ENCODE results near the gene THADA.

Gene THADA

GRCh38 chr2:43375746-43376522 lies 219.9 kb downstream of the THADA start:
- FAIRE-seq: no peak

GRCh38 chr2:43372416-43373081 lies 223.3 kb downstream of the THADA start:
- FAIRE-seq: no peak

GRCh38 chr2:43370705-43371104 lies 225.1 kb downstream of the THADA start:
- FAIRE-seq: peak; percentile 41

- no peak for FAIRE-seq
Measured at GRCh38 chr2:43370146-43370545, 225.7 kb downstream of the THADA start.

- FAIRE-seq: no peak
Measured at GRCh38 chr2:43368483-43369385, 227.1 kb downstream of the THADA start.

- no peak for FAIRE-seq
Measured at GRCh38 chr2:43367012-43367782, 228.6 kb downstream of the THADA start.

GRCh38 chr2:43363120-43363519 lies 232.7 kb downstream of the THADA start:
- no peak for FAIRE-seq

- FAIRE-seq: no peak
Measured at GRCh38 chr2:43361286-43361685, 234.6 kb downstream of the THADA start.

GRCh38 chr2:43360137-43360536 lies 235.7 kb downstream of the THADA start:
- no peak for FAIRE-seq

GRCh38 chr2:43358410-43359201 lies 237.2 kb downstream of the THADA start:
- FAIRE-seq: no peak

- FAIRE-seq: no peak
Measured at GRCh38 chr2:43356774-43357173, 239.1 kb downstream of the THADA start.

- FAIRE-seq: no peak
Measured at GRCh38 chr2:43355399-43355798, 240.4 kb downstream of the THADA start.

GRCh38 chr2:43349904-43350303 lies 245.9 kb downstream of the THADA start:
- FAIRE-seq: no peak

GRCh38 chr2:43348908-43349661 lies 246.8 kb downstream of the THADA start:
- no peak for FAIRE-seq

GRCh38 chr2:43347746-43348145 lies 248.1 kb downstream of the THADA start:
- no peak for FAIRE-seq

GRCh38 chr2:43346602-43347567 lies 249.0 kb downstream of the THADA start:
- no peak for FAIRE-seq

- FAIRE-seq: no peak
Measured at GRCh38 chr2:43345872-43346271, 250.0 kb downstream of the THADA start.

GRCh38 chr2:43345391-43345813 lies 250.4 kb downstream of the THADA start:
- FAIRE-seq: no peak

- FAIRE-seq: no peak
Measured at GRCh38 chr2:43344868-43345373, 250.9 kb downstream of the THADA start.

Data from colon (tissue), 2 donors.